Endodermal cell (in vitro differentiated cells): ENCODE measurements around the gene CCDC9. TPM values are rescaled to one million over a fixed set of nuclear protein-coding genes. Genes with fewer than 3 reads are reported as not detected.

Source experiments
- DNase-seq: peaks from one replicate; pipeline ENCODE4 v3.0.0-alpha.2; 2017
- H3K27ac ChIP-seq: 2 replicates; pipeline ENCODE4 v1.5.1; 2013; ENCODE audit warnings: mild to moderate bottlenecking, low read depth, low read length, moderate library complexity
- H3K27me3 ChIP-seq: 2 replicates; pipeline ENCODE4 v1.6.1; 2013; ENCODE audit warnings: mild to moderate bottlenecking, low read length, moderate library complexity; ENCODE audit not compliant: insufficient read depth, control insufficient read depth, poor library complexity, severe bottlenecking
- H3K36me3 ChIP-seq: 2 replicates; pipeline ENCODE4 v1.7.0; 2013; ENCODE audit warnings: mild to moderate bottlenecking, low read length, moderate library complexity; ENCODE audit not compliant: control insufficient read depth, insufficient read depth
- H3K4me1 ChIP-seq: one replicate; pipeline ENCODE4 v1.7.0; 2013; ENCODE audit warnings: low read length; ENCODE audit not compliant: control insufficient read depth, insufficient read depth
- H3K4me3 ChIP-seq: 2 replicates; pipeline ENCODE4 v1.5.1; 2013; ENCODE audit warnings: mild to moderate bottlenecking, low read length, moderate library complexity
- H3K9ac ChIP-seq: 2 replicates; pipeline ENCODE4 v1.6.1; 2013; ENCODE audit warnings: mild to moderate bottlenecking, low read length, moderate library complexity; ENCODE audit not compliant: poor library complexity, severe bottlenecking; ENCODE audit errors: extremely low read depth
- H3K9me3 ChIP-seq: 2 replicates; pipeline ENCODE4 v1.6.1; 2013; ENCODE audit warnings: mild to moderate bottlenecking, low read length, moderate library complexity; ENCODE audit not compliant: control insufficient read depth
- H3K27ac Mint-ChIP-seq: 2 replicates; pipeline ENCODE4 v1.8.0; 2020; ENCODE audit warnings: mixed read lengths
- H3K27me3 Mint-ChIP-seq: 2 replicates; pipeline ENCODE4 v1.8.0; 2021; ENCODE audit warnings: mild to moderate bottlenecking, mixed read lengths; ENCODE audit not compliant: insufficient read depth
- H3K36me3 Mint-ChIP-seq: 2 replicates; pipeline ENCODE4 v1.8.0; 2020; ENCODE audit warnings: low read depth, mixed read lengths
- H3K4me1 Mint-ChIP-seq: 2 replicates; pipeline ENCODE4 v1.8.0; 2020; ENCODE audit warnings: mixed read lengths
- H3K4me3 Mint-ChIP-seq: 2 replicates; pipeline ENCODE4 v1.8.0; 2020; ENCODE audit warnings: mild to moderate bottlenecking, moderate library complexity, mixed read lengths
- H3K9me3 Mint-ChIP-seq: 2 replicates; pipeline ENCODE4 v1.8.0; 2020; ENCODE audit warnings: mild to moderate bottlenecking, mixed read lengths
- WGBS, 2 experiments: methylation state at CpG; one replicate each; pipeline versions ENCODE4 v1.1.5 to v1.1.7; 2013; ENCODE audit warnings: missing lambda C conversion rate in 2 of 2, mixed read lengths in 1 of 2; ENCODE audit not compliant: insufficient coverage in 1 of 2, insufficient read length in 1 of 2; 5-methylcytosine and 5-hydroxymethylcytosine counted together
- total RNA-seq, 2 donors: library from RNA; stranded (reverse); fragmentation: NEBNext Ultra II Directional in 1 of 2; extraction: Animal tissue kit (Norgen Biotek cat#: 25700) in 1 of 2; gene quantifications; 2 replicates in 1 of 2; 3 replicates in 1 of 2; pipeline ENCODE4 v1.2.1, GENCODE V29; 2021
- TF ChIP-seq, protein P1 (sequence below): fragments of 200-600 bp; sonication (generic); conservative IDR thresholded peaks from 2 replicates; pipeline ENCODE4 v1.5.0; 2021; ENCODE audit warnings: antibody characterized with exemption, mild to moderate bottlenecking

The CCDC9 gene
- total RNA-seq, 2 donors from 2014 or later = 33.8 to 46.2 TPM

DNA sequence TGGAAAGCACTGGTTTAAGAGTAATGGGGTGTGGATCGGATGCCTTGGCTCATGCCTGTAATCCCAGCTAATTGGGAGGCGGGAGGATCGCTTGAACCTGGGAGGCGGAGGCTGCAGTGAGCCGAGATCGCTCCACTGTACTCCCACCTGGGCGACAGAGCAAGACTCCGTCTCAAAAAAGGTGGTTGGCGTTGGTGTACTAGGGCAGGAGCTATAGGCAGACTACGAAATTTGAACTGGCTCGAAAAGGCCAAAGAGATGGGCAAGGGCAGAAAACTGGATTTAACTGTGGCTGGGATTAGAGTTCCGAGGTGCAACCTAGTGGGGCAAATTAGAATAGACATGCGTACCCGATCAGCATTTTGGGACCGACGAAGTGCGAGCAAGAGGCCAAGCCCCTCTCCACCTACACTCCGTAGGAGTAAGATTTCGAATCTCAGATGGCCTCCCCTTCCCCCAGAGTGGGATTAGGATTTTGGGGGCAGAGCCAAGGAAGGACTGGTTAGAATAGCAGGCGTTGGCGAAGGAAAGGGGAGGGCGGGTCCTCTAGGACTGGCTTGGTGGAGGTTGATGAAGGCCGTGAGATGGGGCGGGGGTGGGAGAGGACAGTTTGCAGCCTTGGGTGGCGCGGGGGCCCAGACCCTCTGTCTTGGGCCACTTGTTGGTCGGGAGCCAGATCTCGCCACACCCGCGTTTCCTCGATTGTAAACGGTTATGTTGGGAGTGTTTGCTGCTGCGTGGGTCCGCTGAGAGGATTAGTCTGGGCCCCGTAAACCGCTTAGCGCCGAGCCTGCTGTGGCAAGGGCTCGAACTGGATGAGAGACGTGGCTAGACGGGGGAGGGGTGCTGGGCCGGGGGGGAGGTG is 16.4 kb downstream of the CCDC9 start:
- peak; percentile 72 for DNase-seq
- Mint-ChIP-seq H3K9me3 (no peaks in the 10 kb centered on the region), H3K4me3 (peak overlapping the region; percentile 80), H3K27me3 (peaks cover 12% of the 10 kb centered on the region), H3K27ac (peak overlapping the region; percentile 95), H3K4me1 (peaks cover 8% of the 10 kb centered on the region), H3K36me3 (peaks cover 28% of the 10 kb centered on the region)
- Histone ChIP-seq H3K4me1 (no peaks in the 10 kb centered on the region), H3K9me3 (no peaks in the 10 kb centered on the region), H3K36me3 (peaks cover 29% of the 10 kb centered on the region), H3K27ac (peak overlapping the region; percentile 98), H3K4me3 (peak overlapping the region; percentile 80), H3K27me3 (no peaks in the 10 kb centered on the region), H3K9ac (peak overlapping the region; percentile 93)
- WGBS, 2 experiments = 24 to 71% methylated on average over 15 to 40 of the region's 42 CpGs
- TF ChIP-seq, protein P1, sequence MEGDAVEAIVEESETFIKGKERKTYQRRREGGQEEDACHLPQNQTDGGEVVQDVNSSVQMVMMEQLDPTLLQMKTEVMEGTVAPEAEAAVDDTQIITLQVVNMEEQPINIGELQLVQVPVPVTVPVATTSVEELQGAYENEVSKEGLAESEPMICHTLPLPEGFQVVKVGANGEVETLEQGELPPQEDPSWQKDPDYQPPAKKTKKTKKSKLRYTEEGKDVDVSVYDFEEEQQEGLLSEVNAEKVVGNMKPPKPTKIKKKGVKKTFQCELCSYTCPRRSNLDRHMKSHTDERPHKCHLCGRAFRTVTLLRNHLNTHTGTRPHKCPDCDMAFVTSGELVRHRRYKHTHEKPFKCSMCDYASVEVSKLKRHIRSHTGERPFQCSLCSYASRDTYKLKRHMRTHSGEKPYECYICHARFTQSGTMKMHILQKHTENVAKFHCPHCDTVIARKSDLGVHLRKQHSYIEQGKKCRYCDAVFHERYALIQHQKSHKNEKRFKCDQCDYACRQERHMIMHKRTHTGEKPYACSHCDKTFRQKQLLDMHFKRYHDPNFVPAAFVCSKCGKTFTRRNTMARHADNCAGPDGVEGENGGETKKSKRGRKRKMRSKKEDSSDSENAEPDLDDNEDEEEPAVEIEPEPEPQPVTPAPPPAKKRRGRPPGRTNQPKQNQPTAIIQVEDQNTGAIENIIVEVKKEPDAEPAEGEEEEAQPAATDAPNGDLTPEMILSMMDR = peak; percentile 23

DNA sequence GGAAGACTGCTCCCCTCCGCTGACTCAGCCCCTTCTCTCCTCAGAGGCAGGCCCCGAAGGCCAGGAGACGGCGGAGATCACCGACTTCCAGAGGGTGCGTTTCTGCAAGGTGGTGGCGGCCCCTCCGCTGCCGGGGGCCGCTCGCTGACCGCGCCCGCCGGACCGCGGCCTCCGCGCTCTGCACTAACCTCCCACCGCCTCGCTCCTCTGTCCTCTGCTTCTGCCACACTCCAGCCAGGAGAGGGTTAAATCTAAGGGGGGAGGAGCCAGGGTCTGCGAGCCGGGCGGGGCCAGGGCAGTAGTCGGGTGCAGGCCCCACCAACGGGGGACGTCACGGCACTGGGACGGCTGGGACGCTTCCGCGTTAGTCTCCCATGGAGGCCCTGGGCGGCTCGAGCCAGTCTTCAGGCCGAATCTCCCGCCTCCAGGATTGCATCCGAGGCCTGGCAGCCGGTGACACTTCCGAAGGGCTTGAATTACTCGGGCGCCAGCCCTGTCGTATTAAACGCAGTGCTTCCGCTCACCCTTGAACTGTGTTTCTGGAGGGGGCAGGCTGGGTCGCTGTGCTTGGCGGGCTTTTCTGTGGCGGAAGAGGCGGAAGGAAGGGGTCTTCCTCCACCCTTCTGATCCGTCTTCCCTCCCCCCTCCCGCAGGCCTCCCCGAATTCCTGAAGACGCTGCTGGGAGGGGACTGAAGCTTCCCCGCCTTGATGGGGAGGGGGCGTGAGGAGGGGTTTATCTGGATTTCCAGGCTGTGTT is 17.2 kb downstream of the CCDC9 start:
- Histone ChIP-seq H3K27me3 (no peaks in the 10 kb centered on the region), H3K9ac (peak overlapping the region; percentile 93), H3K27ac (peak overlapping the region; percentile 98), H3K4me1 (no peaks in the 10 kb centered on the region), H3K9me3 (no peaks in the 10 kb centered on the region), H3K36me3 (peaks cover 23% of the 10 kb centered on the region), H3K4me3 (peak overlapping the region; percentile 80)
- H3K27me3 Mint-ChIP-seq = peaks cover 12% of the 10 kb centered on the region
- H3K4me3 Mint-ChIP-seq = peak overlapping the region; percentile 80
- peak overlapping the region; percentile 98 for H3K27ac Mint-ChIP-seq
- H3K36me3 Mint-ChIP-seq = peaks cover 22% of the 10 kb centered on the region
- 0% methylated on average over 4 to 52 of the region's 54 CpGs for WGBS, 2 experiments
- H3K9me3 Mint-ChIP-seq = no peaks in the 10 kb centered on the region
- peak; percentile 98 for DNase-seq
- H3K4me1 Mint-ChIP-seq = peaks cover 8% of the 10 kb centered on the region
- TF ChIP-seq, protein P1 = no peak

DNA sequence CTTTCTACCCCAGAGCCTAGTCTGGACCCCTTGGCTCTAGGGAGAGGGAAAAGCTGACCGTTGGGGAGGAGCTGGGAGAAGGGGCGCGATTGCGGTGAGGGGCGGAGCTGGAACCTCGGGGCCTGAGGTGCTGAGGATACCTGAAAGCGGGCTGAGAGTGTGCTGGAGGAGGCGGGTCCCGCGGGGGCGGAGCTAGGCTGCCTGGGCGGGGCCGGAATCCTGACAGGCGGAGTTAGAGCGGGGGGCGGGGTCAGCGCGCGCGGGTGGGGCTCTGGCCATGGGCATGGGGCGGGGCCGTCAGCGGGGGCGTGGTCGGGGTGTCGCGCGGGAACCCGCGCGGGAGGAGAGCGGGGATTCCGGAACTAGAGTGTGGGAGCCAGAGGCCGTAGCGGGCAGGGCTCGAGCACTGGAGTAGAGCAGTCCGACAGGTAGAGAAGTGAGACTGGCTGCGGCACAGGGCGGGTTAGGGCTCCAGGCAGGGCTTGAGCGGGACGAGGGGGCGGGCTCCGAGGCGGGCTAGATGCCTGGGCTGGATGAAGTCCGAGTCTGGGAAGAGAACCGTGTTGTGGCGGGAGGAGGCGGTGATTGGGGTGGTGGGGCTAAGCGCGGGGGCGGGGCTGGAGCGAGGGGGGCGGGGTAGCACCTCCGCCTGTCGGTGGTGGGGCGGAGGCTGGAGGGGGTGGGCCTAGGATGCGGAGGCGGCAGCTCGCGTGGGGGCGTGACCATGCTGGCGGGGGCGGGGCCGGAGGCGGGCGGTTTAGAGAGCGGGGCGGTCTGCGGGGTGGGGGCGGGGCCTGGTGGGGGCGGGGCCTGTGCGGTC is 18.0 kb downstream of the CCDC9 start, which contains the start of gene INAFM1:
INAFM1 (plus strand) TSS at position 815 of the 820 bp plus-strand sequence. CDS start 35 bp downstream, outside the sequence.
- TF ChIP-seq, protein P1 = no peak
- H3K27me3 Mint-ChIP-seq = peaks cover 12% of the 10 kb centered on the region
- peaks cover 23% of the 10 kb centered on the region for H3K36me3 ChIP-seq
- peak within 1 kb of the TSS; percentile 98 for H3K27ac ChIP-seq
- peak; percentile 100 for DNase-seq
- peak within 1 kb of the TSS; percentile 93 for H3K9ac ChIP-seq
- WGBS, 2 experiments = 0% methylated on average over 8 to 51 of the region's 72 CpGs
- no peaks in the 10 kb centered on the region for H3K9me3 ChIP-seq
- H3K27me3 ChIP-seq = no peaks in the 10 kb centered on the region
- peaks cover 18% of the 10 kb centered on the region for H3K36me3 Mint-ChIP-seq
- peaks cover 8% of the 10 kb centered on the region for H3K4me1 Mint-ChIP-seq
- peak within 1 kb of the TSS; percentile 98 for H3K27ac Mint-ChIP-seq
- H3K4me1 ChIP-seq = no peaks in the 10 kb centered on the region
- no peaks in the 10 kb centered on the region for H3K9me3 Mint-ChIP-seq
- H3K4me3 ChIP-seq = peak within 1 kb of the TSS; percentile 80
- H3K4me3 Mint-ChIP-seq = peak within 1 kb of the TSS; percentile 80
